BJ (cell line): ENCODE measurements around the gene NID1. TPM values are rescaled to one million over a fixed set of nuclear protein-coding genes. Genes with fewer than 3 reads are reported as not detected.

Source experiments
- CTCF ChIA-PET: fragments of 350-600 bp; formaldehyde crosslinking; extraction: SDS; loops from one replicate; lab custom pipeline; 2021; ENCODE audit warnings: antibody characterized with exemption, inconsistent platforms; lab: Yijun Ruan, JAX
- POLR2A ChIA-PET: fragments of 300-600 bp; sonication (Branson Sonifier 250); formaldehyde crosslinking; extraction: SDS; loops from one replicate; lab custom pipeline; 2021; ENCODE audit warnings: antibody characterized with exemption; lab: Charles Lee
- DNase-seq: peaks from one replicate; pipeline ENCODE4 v3.0.0-alpha.2; 2011; ENCODE audit warnings: low read depth
- H3K27me3 ChIP-seq: 2 replicates; pipeline ENCODE4 v1.6.0; 2011; ENCODE audit warnings: low read length; ENCODE audit not compliant: control insufficient read depth, insufficient read depth
- H3K36me3 ChIP-seq: 2 replicates; pipeline ENCODE4 v1.5.1; 2011; ENCODE audit warnings: low read length; ENCODE audit not compliant: control insufficient read depth, insufficient read depth
- H3K4me3 ChIP-seq: 2 replicates; pipeline ENCODE4 v1.5.1; 2011; ENCODE audit warnings: low read depth, mild to moderate bottlenecking, control low read depth, low read length
- CTCF ChIP-seq: IDR thresholded peaks from 2 replicates; pipeline ENCODE4 v1.5.1; 2011; ENCODE audit warnings: low read depth, mild to moderate bottlenecking, control low read depth, inconsistent platforms, low read length, moderate library complexity; ENCODE audit not compliant: insufficient read depth
- polyA plus RNA-seq: library from polyadenylated mRNA; depleted of rRNA; stranded (reverse); fragments of >200 nt; gene quantifications from 2 replicates; pipeline ENCODE4 v1.2.3, GENCODE V29; 2011

NID1 gene
- polyA plus RNA-seq, 1 experiment = 182 TPM

- no peak for DNase-seq
- Histone ChIP-seq H3K27me3 (no peaks in the 10 kb centered on the region), H3K4me3 (no peak overlapping the region), H3K36me3 (no peaks in the 10 kb centered on the region)
- POLR2A ChIA-PET = no interaction called here
- CTCF ChIA-PET = no interaction called here
- TF ChIP-seq CTCF = no peak
Measured at GRCh38 chr1:236069796-236070195, 4.9 kb upstream of the NID1 start.

DNA sequence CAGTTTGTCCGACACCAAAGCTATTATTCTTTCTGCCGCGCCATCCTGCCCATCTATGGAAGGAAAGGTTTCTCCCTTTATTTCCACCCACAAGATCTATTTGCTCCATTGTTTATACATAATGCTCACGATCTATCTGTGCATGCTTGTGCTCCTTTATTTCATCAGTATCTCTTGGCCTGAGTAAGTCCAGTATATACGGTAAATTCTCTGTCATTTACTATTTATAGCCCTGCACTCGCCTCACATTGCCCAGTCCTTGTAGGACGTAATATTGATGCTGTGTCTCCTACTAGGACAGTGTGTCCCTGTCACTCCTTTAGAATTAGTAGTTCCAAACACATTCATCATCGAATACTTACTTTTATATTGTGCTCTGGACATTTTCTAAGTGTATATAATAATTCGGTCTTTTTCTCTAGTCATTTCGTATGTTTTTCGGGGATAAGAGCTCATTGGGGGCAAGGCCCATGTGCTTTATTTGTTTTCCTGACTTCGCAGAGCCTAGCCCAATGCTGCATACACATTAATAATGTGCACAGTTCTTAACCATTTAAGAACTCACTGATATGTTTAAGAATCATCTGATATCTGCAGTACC lies 3.1 kb upstream of the NID1 start:
- no peak for TF ChIP-seq CTCF
- no peak for DNase-seq
- no peaks in the 10 kb centered on the region for H3K36me3 ChIP-seq
- ChIA-PET POLR2A (no interaction called here), CTCF (interaction anchor here (1.3 kb wide), 1 partner anchor 17 kb away, joined by 3 read pairs; no protein-coding TSS in a partner anchor)
- H3K27me3 ChIP-seq = no peaks in the 10 kb centered on the region
- no peak overlapping the region for H3K4me3 ChIP-seq

GRCh38 chr1:236066828-236067386 lies 2.0 kb upstream of the NID1 start:
- CTCF ChIA-PET = no interaction called here
- Histone ChIP-seq H3K36me3 (no peaks in the 10 kb centered on the region), H3K27me3 (no peaks in the 10 kb centered on the region), H3K4me3 (no peak overlapping the region)
- POLR2A ChIA-PET = no interaction called here
- DNase-seq = no peak
- TF ChIP-seq CTCF = no peak

GRCh38 chr1:236066054-236066453 lies 1.2 kb upstream of the NID1 start:
- TF ChIP-seq CTCF = no peak
- H3K36me3 ChIP-seq = no peaks in the 10 kb centered on the region
- POLR2A ChIA-PET = no interaction called here
- CTCF ChIA-PET = no interaction called here
- no peaks in the 10 kb centered on the region for H3K27me3 ChIP-seq
- H3K4me3 ChIP-seq = no peak overlapping the region
- DNase-seq = no peak

DNA sequence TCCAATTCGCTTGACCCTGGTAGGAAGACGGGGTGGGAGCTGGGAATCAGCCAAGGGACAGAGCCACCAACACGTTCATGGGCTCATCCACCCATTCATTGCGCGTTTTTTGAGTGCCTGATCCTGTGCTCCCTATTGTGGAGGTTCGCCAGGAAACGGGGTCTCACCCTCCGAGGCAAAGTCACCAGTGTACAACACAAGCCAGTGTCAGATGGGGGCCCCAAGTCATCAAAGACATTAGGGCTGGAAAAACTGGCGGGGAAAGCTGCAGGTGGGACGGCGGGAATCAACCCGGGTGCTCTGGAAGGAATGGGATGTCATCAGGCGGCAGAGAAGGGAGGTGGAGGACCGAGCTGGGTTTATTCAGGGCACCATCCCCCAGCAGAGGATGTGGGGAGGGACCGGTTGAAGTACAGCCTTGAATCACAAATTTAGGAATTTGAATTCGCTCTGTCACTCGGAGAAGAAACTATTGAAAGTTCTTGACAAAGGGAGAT lies 667 bp upstream of the NID1 start:
- no peaks in the 10 kb centered on the region for H3K27me3 ChIP-seq
- no peak for DNase-seq
- ChIA-PET POLR2A (no interaction called here), CTCF (interaction anchor here (1.2 kb wide), 1 partner anchor 20 kb away, joined by 3 read pairs; no protein-coding TSS in a partner anchor)
- no peak for TF ChIP-seq CTCF
- H3K36me3 ChIP-seq = no peaks in the 10 kb centered on the region
- peak overlapping the region; percentile 91 for H3K4me3 ChIP-seq
